ENCODE measurements around the gene APOC3. TPM values are rescaled to one million over a fixed set of nuclear protein-coding genes. Genes with fewer than 3 reads are reported as not detected.
A peak's percentile ranks its signal among the peaks of the same experiment; 100 is the strongest.

The APOC3 gene
- not detected for total RNA-seq
- long read RNA-seq, result 0 reads

DNA sequence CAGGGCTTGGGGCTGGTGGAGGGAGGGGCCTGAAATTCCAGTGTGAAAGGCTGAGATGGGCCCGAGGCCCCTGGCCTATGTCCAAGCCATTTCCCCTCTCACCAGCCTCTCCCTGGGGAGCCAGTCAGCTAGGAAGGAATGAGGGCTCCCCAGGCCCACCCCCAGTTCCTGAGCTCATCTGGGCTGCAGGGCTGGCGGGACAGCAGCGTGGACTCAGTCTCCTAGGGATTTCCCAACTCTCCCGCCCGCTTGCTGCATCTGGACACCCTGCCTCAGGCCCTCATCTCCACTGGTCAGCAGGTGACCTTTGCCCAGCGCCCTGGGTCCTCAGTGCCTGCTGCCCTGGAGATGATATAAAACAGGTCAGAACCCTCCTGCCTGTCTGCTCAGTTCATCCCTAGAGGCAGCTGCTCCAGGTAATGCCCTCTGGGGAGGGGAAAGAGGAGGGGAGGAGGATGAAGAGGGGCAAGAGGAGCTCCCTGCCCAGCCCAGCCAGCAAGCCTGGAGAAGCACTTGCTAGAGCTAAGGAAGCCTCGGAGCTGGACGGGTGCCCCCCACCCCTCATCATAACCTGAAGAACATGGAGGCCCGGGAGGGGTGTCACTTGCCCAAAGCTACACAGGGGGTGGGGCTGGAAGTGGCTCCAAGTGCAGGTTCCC is at the start of gene APOC3:
Gene APOC3, plus strand, starts transcription at position 383 of the 659 bp plus-strand sequence. CDS start 676 bp downstream, outside the sequence.
- H3K27me3 ChIP-seq (ENCODE audit: low read depth), result no peaks in the 10 kb centered on the region
- H3K4me1 ChIP-seq, result peaks cover 2% of the 10 kb centered on the region
- H3K9me3 ChIP-seq, result no peaks in the 10 kb centered on the region
- DNase-seq (no peak), ATAC-seq (no peak)
- intact Hi-C loops (cut with DNase I), result no loop called here
- TF ChIP-seq, protein P1, sequence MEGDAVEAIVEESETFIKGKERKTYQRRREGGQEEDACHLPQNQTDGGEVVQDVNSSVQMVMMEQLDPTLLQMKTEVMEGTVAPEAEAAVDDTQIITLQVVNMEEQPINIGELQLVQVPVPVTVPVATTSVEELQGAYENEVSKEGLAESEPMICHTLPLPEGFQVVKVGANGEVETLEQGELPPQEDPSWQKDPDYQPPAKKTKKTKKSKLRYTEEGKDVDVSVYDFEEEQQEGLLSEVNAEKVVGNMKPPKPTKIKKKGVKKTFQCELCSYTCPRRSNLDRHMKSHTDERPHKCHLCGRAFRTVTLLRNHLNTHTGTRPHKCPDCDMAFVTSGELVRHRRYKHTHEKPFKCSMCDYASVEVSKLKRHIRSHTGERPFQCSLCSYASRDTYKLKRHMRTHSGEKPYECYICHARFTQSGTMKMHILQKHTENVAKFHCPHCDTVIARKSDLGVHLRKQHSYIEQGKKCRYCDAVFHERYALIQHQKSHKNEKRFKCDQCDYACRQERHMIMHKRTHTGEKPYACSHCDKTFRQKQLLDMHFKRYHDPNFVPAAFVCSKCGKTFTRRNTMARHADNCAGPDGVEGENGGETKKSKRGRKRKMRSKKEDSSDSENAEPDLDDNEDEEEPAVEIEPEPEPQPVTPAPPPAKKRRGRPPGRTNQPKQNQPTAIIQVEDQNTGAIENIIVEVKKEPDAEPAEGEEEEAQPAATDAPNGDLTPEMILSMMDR (IDR thresholded peaks at IDR 0.05), result no peak
- no peak within 1 kb of the TSS for H3K4me3 ChIP-seq
- no peak within 1 kb of the TSS for H3K27ac ChIP-seq
- H3K36me3 ChIP-seq, result no peaks in the 10 kb centered on the region

DNA sequence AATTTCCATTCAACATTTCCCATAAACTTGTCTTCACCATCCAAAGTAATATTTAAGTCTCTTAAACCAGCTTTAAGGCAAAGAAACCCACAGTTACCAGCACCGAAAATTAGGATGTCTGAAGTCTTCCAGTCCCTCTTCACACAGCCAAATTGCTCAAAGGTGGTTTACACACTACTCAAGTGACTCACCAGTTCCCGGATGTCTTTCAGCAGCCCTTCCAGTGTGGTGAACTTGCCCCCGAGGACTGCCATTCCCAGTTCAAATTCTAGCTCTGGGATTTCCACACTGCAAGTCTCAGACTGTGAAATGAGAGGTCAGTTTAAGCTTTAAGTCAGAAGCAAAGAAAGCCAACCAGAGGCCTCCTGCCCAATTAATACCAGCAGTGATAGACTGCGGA is 47.0 kb upstream of the APOC3 start:
- Histone ChIP-seq H3K4me3 (no peak overlapping the region), H3K9me3 (no peaks in the 10 kb centered on the region), H3K4me1 (peaks cover 12% of the 10 kb centered on the region), H3K27ac (no peak overlapping the region), H3K27me3 (ENCODE audit: low read depth) (no peaks in the 10 kb centered on the region), H3K36me3 (peaks cover 91% of the 10 kb centered on the region)
- DNase-seq, result no peak
- intact Hi-C loops (cut with DNase I), result no loop called here
- no peak for ATAC-seq
- TF ChIP-seq, protein P1 (IDR thresholded peaks at IDR 0.05), result no peak

DNA sequence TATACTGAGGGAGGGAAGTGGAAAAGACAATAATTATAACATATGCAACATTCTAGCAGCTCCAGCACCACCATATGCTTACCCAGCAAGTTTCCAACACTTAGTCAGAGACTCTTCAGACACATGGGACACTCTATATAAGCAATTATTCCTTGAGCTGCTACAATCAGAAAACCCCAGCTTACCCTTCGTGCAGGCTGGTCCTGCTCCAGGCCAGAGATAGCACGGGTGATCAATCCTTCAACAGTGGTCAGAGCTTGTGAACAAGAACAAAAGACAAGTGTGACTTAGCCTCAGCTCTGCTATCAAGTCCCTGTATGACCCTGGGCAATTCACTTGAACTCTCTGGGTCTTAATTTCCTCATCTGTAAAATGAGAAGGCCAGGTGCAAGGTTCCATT is 43.4 kb upstream of the APOC3 start:
- DNase-seq (no peak), ATAC-seq (no peak)
- no peaks in the 10 kb centered on the region for H3K27me3 ChIP-seq (ENCODE audit: low read depth)
- H3K27ac ChIP-seq, result no peak overlapping the region
- peak overlapping the region; percentile 94 for H3K4me3 ChIP-seq
- H3K4me1 ChIP-seq, result peaks cover 26% of the 10 kb centered on the region
- intact Hi-C loops (cut with DNase I), result no loop called here
- TF ChIP-seq, protein P1 (IDR thresholded peaks at IDR 0.05), result no peak
- H3K9me3 ChIP-seq, result no peaks in the 10 kb centered on the region
- peaks cover 55% of the 10 kb centered on the region for H3K36me3 ChIP-seq

DNA sequence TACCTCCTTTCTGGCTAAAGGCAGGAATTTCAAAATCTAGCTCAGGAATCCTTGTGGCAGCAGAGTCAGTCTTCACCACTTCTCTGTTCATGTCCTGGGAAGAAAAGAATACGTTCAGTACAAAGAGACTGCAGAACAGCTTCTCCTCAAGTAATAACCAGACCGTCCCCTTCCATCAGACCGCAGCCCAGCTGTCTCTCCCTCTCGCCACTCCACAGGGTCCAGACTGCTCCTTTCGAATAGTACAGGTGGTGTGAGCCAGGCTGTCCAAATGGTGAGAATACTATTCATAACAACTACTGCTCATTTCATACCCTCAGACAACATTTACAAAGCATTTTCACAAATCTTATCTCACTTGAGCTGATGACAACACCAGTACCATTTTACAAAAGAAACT is 42.7 kb upstream of the APOC3 start:
- intact Hi-C loops (cut with DNase I), result no loop called here
- no peak for ATAC-seq
- Histone ChIP-seq H3K4me3 (peak overlapping the region; percentile 94), H3K27ac (peak overlapping the region; percentile 94), H3K27me3 (ENCODE audit: low read depth) (no peaks in the 10 kb centered on the region), H3K36me3 (peaks cover 48% of the 10 kb centered on the region), H3K4me1 (peaks cover 31% of the 10 kb centered on the region), H3K9me3 (no peaks in the 10 kb centered on the region)
- DNase-seq, result no peak
- TF ChIP-seq, protein P1 (IDR thresholded peaks at IDR 0.05), result no peak

DNA sequence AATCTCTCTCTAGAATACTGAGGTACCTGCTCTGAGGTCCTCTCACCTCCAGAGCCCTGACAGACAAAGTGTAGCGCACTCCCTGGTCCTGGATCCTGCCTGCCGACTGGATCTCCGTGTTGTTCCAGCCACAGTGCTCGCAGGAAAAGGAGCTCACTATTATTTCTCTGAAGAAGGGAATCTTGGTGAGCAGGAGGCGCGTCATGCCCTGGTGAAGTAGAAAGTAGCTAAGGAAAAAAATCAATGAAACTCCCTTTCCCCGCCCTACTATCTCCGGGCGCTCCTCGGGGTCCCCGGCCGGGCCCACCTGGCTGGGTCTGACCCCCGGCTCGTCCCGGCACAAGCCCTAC is 42.3 kb upstream of the APOC3 start:
- ATAC-seq (peak in 1 of 2 donors; percentile 2), DNase-seq (no peak)
- H3K27ac ChIP-seq, result peak overlapping the region; percentile 94
- peaks cover 44% of the 10 kb centered on the region for H3K36me3 ChIP-seq
- H3K9me3 ChIP-seq, result no peaks in the 10 kb centered on the region
- H3K27me3 ChIP-seq (ENCODE audit: low read depth), result no peaks in the 10 kb centered on the region
- intact Hi-C loops (cut with DNase I), result no loop called here
- TF ChIP-seq, protein P1 (IDR thresholded peaks at IDR 0.05), result no peak
- peaks cover 31% of the 10 kb centered on the region for H3K4me1 ChIP-seq
- peak overlapping the region; percentile 94 for H3K4me3 ChIP-seq
